Mononuclear cell (primary cell): Measurements from ENCODE around the gene THADA. TPM values are rescaled to one million over a fixed set of nuclear protein-coding genes. Genes with fewer than 3 reads are reported as not detected.
A peak's percentile ranks its signal among the peaks of the same experiment; 100 is the strongest.

Source experiments
- H3K27me3 ChIP-seq: 2 replicates; pipeline ENCODE4 v1.6.0; 2011; ENCODE audit warnings: low read length, control low read depth; ENCODE audit not compliant: insufficient read depth
- H3K4me1 ChIP-seq: 2 replicates; pipeline ENCODE4 v1.5.1; 2011; ENCODE audit warnings: mild to moderate bottlenecking, low read length, control low read depth; ENCODE audit not compliant: insufficient read depth
- H3K4me3 ChIP-seq: 2 replicates; pipeline ENCODE4 v1.5.1; 2011; ENCODE audit warnings: mild to moderate bottlenecking, low read length, moderate library complexity
- H3K9me3 ChIP-seq: 2 replicates; pipeline ENCODE4 v1.5.1; 2011; ENCODE audit warnings: low read depth, mild to moderate bottlenecking, control low read depth, low read length
- total RNA-seq: library from RNA; depleted of rRNA; stranded (reverse); fragments of >200 nt; gene quantifications from one replicate; pipeline ENCODE4 v1.2.3, GENCODE V29; 2012

Gene THADA
- total RNA-seq, 1 donor: 25.5 TPM

DNA sequence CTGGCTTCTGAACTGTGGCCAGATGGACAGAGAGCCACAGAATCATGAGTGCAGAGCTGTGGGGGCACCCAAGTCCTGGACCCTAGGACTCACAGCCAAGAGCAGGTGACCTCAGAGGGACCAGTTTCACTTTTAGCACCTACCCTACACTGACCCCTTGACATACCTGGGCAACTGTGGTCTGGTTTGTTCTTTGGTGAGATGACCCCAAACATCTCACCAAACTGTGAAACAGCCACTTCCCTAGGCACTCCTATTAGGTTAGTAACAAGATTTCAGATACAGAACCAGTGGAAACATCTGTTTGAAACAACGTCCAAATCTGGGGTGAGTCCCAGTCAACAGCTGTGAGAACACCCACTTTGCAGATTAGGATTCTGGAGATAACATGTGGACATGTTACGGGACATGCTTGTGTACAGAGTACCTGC lies 367.5 kb downstream of the THADA start:
- Histone ChIP-seq H3K9me3 (no peaks in the 10 kb centered on the region), H3K4me1 (peaks cover 57% of the 10 kb centered on the region), H3K27me3 (no peaks in the 10 kb centered on the region), H3K4me3 (no peak overlapping the region)

DNA sequence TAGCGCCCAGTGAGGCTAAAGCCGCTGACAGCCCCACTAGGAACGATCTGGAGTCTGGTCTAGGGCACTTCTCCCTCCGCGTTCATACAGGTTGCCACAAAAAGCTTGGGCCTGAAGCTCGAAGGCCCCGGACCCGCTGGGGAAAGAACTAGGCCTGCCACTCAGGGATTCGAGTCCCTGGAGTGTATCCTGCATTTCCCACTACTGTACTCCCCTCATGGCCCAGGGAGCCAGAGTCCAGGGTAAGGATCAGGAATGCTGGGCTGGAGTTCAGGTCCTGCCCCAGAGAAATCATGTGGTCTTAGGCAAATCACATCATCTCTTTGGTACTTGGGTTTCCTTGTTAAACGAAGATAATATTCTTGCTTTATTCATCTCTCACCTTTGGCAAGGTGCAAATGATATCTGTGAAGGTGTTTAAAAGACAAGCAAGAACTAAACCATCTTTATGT lies 368.0 kb downstream of the THADA start:
- H3K27me3 ChIP-seq: no peaks in the 10 kb centered on the region
- H3K4me1 ChIP-seq: peaks cover 52% of the 10 kb centered on the region
- no peaks in the 10 kb centered on the region for H3K9me3 ChIP-seq
- peak overlapping the region; percentile 99 for H3K4me3 ChIP-seq

DNA sequence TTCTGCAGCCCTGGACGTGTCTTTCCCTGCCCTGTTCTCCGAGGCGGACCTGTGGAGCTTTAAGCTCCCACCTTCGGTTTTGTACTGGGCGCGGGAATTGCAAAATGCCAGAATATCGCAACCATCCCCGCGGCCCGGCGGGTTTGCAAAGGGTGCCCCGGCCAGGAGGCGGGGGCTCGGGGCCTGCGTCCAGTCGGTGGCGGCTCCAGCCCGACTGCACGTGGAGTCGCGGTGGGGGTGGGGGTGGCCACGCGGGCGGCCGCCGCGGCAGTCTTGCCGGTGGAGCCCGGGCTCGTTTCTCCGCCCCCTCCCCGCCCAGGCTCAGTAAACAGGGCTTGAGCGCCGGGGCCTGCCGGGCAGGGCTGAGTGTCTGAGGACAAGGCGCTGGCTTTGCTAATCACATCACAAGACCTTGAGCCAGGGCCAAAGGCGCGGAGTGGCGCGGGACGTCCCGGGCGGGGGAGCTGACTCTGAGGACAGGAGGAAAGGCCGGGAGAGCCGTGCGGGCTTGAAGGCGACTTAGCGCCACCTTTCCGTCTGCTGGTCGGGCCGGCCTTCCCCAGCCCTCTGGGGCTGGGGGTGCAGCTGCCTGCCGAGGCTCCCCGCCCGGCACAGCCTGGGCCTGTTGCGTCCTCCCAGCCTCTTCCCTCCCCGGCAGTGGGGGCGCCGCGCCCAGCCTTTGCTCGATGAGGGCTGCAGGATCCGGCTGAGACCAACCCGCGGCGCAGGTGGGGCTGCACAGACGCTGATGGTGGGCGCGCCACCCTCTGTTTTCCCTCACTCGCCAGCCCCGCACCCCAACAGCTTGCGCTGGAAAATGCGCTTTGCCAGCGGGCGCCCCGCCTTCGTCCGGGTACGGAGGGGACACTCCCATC lies 368.6 kb downstream of the THADA start:
- Histone ChIP-seq H3K4me3 (peak overlapping the region; percentile 99), H3K4me1 (peaks cover 46% of the 10 kb centered on the region), H3K9me3 (no peaks in the 10 kb centered on the region), H3K27me3 (no peaks in the 10 kb centered on the region)

DNA sequence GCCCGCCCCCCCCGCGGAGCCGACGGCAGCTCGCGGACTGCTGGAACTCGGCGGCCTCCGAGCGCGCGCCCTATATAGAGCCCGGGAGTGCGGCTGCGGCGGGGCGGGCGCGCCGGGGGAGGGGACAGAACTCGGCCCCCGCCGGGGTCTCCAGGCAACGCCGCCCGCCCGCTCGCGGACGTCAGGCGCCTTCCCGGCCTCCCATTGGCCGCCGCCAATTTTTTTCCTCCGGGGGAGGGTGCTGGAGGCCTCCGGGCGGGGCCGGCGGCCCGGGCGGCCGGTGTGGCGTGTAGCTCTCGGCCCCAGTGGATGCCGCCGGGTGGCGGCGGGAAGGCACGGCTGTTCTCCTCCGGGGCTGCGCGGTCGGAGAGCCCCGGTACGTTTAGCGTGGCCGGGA lies 369.3 kb downstream of the THADA start, which contains the start of gene ZFP36L2:
TSS of gene ZFP36L2 (minus strand) at position 49 of the 397 bp plus-strand sequence. CDS start 291 bp downstream, outside the sequence.
- Histone ChIP-seq H3K27me3 (no peaks in the 10 kb centered on the region), H3K9me3 (no peaks in the 10 kb centered on the region), H3K4me1 (peaks cover 47% of the 10 kb centered on the region), H3K4me3 (peak within 1 kb of the TSS; percentile 99)

DNA sequence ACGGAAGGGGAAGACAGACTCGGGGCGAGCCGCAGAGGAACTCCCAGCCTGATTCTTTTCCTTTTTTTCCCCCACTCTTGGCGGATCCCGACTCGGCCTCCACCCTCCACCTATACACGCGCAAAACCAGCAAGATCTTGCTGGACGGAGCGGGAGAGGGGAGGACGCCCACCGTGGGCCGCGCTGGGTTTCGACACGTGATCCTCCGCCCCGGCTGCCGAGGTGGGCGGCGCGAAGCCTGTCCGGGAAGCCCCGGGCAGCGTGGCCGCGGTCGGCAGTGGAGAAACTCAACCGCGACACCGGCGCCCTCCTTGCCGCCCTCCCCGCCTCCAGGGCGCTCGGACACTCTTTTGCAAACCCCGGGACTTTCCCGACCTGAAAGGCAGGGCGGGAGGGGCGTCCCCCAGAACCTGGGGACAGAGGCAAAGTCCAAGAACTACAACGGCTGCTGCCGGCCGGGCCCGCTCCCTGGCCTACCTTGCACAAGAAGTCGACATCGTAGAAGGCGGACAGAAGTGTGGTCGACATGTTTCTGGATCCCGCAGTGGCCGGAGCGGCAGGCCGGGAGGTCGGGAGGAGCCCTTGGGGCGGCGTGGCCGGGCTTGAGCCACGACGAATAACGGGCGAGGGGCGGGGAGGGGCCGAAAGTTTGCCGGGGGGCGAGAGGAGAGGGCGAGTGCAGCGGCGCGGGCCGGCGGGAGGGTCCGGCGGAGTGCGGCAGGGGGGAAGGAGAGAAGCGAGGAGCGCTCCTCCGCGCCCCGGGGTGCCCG lies 369.9 kb downstream of the THADA start:
- H3K9me3 ChIP-seq: no peaks in the 10 kb centered on the region
- H3K4me3 ChIP-seq: peak overlapping the region; percentile 99
- H3K4me1 ChIP-seq: peaks cover 46% of the 10 kb centered on the region
- H3K27me3 ChIP-seq: no peaks in the 10 kb centered on the region

DNA sequence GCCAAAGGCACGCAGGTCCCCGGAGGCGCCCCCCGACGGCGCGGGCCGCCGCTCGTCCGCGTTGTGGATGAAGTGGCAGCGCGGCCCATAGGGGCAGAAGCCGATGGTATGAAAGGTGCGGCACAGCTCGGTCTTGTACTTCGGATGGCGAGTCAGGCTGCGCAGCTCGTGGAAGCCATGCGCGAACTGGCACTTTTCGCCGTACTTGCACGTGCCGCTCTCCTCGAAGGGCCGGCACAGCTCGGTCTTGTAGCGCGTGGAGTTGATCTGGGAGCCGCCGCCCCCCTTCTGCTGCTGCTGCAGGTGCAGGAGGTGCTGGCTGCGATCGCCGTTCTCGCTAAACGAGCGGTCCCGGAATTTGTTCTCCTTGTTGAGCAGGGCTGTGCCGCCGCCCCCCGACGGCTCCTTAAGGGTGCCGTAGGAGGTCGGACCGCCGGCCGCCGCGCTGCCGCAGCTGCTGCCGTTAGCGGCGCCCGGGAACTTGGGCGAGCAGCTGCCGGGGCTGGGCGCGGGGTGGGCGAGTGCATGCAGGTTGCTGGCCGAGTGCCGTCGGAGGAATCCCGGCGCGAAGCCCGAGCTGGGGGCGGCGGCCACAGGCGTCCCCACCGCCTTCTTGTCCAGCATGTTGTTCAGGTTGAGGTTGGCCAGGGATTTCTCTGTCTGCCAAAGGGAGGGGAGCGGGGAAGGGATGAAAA lies 370.6 kb downstream of the THADA start:
- peaks cover 47% of the 10 kb centered on the region for H3K4me1 ChIP-seq
- H3K27me3 ChIP-seq: no peaks in the 10 kb centered on the region
- peak overlapping the region; percentile 99 for H3K4me3 ChIP-seq
- H3K9me3 ChIP-seq: no peaks in the 10 kb centered on the region

DNA sequence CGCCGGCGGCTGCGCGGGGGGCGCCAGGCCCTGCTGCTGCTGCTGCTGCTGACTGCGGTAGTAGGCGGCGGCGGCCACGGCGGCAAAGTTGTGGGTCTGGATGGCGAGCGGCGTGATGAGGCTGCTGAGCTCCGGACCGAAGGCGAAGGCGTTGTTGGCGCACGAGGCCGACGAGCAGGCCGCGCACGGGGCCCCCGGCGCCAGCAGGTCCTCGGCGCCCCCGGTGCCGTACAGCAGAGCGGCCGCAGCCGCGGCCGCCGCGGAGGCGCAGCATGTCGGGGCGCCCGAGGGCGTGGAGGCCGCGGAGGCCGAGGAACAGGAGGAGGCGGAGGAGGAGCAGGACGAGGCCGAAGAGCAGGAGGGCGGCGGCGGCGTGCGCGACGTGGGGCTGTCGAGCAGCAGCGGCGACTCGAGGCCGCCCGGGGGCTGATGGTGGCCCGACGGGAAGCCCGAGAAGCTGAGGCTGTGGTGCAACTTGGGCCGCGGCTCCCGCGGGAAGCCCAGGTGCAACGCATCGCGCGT lies 371.2 kb downstream of the THADA start:
- H3K4me1 ChIP-seq: peaks cover 47% of the 10 kb centered on the region
- H3K27me3 ChIP-seq: no peaks in the 10 kb centered on the region
- H3K9me3 ChIP-seq: no peaks in the 10 kb centered on the region
- H3K4me3 ChIP-seq: peak overlapping the region; percentile 99

DNA sequence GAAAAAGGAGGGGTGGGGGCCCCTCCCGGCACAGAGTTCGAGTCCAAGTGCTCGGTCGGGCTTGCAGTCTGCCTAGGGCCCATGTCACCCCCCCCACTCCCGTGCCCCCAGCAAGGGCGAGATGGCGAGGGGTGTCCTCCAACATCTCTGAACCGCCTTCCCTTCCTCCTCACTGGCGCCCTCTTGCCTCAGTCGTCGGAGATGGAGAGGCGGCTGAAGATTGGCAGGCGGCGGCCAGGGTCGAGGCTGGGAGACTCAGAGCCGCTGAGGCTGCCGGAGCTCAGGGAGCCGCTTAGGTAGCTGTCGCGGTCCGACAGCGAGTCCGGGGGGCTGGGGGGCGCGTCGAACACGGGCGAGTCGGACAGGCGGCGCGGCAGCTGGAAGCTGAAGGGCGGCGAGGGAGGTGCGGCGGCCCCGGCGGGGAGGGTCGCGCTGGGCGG lies 371.7 kb downstream of the THADA start:
- Histone ChIP-seq H3K4me1 (peaks cover 45% of the 10 kb centered on the region), H3K4me3 (peak overlapping the region; percentile 99), H3K27me3 (no peaks in the 10 kb centered on the region), H3K9me3 (no peaks in the 10 kb centered on the region)

DNA sequence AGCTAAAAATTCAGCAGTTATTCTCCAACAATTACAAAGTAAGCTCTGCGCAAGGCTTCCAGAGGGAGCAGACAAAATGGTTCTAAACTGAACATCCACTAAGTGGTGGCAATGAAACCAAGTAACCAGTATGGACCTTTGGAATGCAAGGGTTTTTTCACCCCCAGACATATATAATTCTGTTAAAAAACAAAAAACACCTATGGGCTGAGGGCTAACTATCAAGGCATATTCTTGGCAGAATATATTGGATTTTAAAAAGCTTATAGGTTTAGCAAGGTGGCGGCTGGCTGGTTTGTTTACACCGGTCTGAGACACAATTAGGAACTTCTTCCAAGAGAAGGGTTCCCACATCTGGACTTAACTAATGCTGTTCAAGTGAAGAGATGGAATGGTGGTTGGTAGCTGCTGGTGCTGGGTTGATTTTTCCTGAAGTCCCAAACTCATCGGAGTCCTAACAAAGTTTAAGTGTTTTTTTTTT lies 372.3 kb downstream of the THADA start:
- H3K4me1 ChIP-seq: peaks cover 45% of the 10 kb centered on the region
- H3K9me3 ChIP-seq: no peaks in the 10 kb centered on the region
- H3K27me3 ChIP-seq: no peaks in the 10 kb centered on the region
- H3K4me3 ChIP-seq: peak overlapping the region; percentile 99

DNA sequence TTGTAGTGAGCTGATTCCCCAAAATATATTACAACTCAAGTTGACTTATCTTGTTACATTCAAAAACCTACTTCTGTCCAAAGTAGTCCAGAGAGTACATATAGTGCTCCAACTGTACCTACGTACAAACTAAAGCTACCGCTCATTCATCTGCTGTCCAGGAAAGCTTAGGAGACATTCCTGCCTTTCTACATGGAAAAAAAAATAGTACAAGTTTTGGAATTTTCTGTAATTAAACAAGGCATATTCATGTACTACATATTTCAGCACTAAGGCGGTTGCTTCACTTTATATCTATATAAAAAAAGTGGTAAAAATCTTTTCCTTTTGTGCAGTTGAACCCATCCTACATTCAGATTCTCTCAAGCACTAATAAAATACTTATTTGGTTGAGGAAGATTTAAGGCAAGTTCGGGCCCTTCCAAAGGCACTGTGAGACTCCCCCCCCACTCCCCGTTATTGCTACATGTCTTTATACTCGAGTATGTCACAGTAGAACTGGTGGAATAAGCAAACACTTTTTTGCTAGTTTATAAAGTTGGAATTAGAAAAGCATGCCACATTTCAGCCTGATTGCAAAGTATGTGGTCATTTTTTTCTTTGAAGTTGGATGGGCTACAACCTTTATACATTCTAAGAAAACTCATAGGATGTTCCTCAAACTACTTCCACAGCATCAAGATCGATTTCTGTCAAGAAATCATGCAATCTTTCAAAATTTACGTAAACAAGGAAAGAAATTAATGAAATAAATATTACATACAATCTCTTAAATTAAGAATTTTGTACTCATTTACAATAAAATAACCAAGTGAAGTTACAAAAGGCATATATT lies 373.1 kb downstream of the THADA start:
- Histone ChIP-seq H3K27me3 (no peaks in the 10 kb centered on the region), H3K4me3 (peak overlapping the region; percentile 99), H3K4me1 (peaks cover 45% of the 10 kb centered on the region), H3K9me3 (no peaks in the 10 kb centered on the region)

DNA sequence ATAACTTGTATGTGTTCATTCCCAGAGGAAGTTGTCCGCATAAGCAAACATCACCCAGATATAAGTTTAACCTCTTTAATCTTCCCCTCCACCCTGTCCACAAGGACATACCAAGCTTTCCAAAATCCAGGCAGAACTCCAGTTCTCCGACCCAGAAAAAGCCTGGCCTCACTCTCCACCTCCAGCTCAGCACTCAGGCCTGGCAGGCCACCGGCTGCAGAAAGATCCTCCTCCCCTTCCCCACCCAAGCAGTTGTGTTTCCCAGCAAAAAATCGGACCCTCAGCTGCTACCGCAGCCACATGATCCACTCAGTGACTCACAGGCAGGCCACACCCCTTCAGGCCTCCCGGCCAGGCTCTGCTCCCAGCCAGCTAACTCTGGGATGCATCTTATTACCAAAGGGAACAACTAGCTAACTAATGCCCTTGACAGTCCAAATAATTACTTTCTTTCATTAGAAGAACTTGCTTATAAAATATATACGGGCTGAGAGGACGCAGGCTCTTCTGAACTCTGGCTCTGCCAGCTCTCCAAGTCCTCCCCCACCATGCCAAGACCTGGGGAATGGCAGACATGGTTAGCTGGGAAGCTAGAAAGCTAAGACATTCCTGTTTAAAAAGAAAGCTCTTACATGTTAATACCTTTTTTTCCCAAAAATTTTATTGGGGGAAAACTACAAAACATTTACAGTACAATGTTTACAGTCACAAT lies 373.9 kb downstream of the THADA start:
- H3K4me1 ChIP-seq: peaks cover 48% of the 10 kb centered on the region
- no peaks in the 10 kb centered on the region for H3K9me3 ChIP-seq
- peak overlapping the region; percentile 99 for H3K4me3 ChIP-seq
- no peaks in the 10 kb centered on the region for H3K27me3 ChIP-seq

DNA sequence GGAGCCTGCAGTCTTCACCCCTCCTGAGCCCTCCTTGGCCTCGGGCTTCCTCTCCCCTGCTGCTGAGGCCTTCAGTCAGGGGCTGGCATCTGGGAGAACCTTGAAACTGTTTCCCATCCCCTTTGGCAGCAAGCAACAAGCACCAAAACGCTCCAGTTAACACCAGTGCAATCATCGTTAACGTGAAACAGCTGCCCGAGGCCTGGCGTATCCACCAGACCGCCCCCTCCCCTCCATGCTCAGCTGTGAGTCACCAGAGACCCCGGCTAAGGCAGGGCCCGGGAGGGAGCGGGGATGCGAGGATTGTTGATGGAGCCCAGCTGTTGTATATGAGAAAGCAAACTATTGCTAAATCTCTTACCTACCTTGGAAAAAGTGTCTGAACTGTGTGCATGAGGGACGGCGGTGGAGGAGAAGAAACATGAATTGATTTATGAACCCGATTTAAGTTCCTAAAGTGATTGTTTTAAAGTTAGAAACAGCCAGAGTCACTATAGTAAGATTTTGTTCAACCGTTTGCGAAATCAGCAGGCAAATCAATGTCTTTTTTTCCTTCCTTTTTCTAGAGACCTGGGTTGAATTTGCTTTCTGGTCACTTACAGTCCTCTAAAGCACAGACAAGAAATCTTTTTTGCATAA lies 374.6 kb downstream of the THADA start:
- H3K4me1 ChIP-seq: peaks cover 49% of the 10 kb centered on the region
- H3K27me3 ChIP-seq: no peaks in the 10 kb centered on the region
- H3K4me3 ChIP-seq: peak overlapping the region; percentile 99
- no peaks in the 10 kb centered on the region for H3K9me3 ChIP-seq

DNA sequence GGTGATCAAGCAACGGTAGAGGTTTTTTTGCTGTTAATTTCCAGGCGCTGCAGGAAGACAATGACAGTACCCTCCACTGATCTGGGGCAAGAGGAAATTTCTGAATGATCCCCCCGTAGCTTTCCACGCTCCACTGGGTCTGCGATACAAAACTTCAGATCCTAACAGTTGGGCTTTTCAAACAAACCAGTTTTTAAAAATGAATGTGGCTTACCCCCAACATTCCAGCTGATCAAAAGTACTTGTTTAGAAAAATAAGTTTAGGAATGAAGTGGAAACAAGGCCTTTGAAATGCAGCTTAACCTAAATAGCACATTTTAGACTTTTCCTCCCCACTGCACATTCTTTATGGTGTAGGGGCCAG lies 375.1 kb downstream of the THADA start:
- H3K4me1 ChIP-seq: peaks cover 54% of the 10 kb centered on the region
- H3K27me3 ChIP-seq: no peaks in the 10 kb centered on the region
- peak overlapping the region; percentile 99 for H3K4me3 ChIP-seq
- no peaks in the 10 kb centered on the region for H3K9me3 ChIP-seq
